ENCODE data around the gene ANKRD44.

ANKRD44 gene

DNA sequence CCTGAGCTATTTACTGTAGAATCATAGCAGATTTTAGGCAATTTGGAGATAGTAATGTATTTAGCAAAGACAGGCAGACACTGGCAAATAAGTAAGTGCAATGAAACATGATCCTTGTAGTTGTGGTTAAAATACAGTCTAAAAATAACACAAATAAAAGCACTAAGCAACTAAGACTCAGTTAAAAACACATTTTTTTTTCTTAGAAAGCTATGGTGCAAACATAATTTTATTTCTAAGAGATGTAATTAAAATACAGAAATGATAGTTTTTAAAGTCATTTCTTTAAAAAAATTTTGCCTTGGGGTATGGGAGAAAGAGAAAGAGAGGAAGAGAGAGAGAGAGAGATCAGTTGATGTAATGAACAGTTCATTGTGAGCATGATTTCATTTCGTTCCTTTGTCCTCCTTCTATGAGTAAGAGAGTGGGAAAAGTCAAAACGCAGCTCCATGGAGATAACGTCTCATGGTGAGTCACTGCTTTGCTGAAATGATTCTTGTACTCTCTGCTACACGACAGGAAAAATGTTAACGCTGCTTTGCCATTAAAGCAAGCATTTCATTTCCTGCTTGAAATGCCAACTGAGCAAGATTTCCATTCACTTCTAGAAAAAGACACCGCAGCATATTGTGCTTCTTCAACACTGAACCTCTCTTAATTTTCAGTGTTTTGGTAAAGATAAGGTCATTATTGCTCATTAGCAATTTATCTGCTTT is 322.8 kb downstream of the ANKRD44 start:
- ATAC-seq (peak; percentile 97), DNase-seq (peak; percentile 25)

- no peak for DNase-seq
Observed at GRCh38 chr2:196987298-196987648, 323.3 kb downstream of the ANKRD44 start.

DNA sequence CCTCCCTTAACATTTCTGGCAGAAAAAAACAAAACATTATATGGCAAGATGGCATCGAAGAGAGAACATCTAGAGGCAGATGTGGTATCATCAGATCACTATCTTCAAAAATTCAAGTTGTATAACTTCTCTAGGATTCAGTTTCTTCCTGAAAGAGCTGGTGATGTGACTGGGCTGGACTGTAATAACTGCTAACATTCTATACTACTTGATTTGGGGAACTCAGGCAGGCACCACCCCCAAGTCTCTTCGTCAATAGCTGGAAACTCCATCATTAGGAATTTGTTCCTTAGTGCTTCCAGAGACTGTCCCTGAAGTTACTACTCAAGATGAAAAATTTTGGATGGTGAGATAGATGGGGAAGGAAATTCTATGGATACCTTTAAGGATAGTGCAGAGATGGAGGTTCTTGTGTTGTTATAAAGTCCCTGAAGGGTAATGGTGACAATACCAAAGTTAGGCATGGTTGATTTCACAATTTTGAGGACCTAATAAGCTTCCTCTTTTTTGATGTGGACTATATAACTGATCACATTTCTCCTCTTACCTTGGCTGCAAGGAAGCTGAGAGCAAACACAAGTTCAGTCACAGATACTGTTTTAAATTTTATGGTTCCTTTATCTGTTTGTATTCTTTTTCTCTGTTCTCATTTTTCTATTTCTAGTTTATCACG is 324.9 kb downstream of the ANKRD44 start:
- no peak for DNase-seq
- no peak for ATAC-seq

More at GRCh38 chr2:196987298-196987648, 323.3 kb downstream of the ANKRD44 start:
- ATAC-seq, result no peak

GRCh38 chr2:196984903-196985302 is 325.7 kb downstream of the ANKRD44 start:
- no peak for DNase-seq
- ATAC-seq, result no peak

DNA sequence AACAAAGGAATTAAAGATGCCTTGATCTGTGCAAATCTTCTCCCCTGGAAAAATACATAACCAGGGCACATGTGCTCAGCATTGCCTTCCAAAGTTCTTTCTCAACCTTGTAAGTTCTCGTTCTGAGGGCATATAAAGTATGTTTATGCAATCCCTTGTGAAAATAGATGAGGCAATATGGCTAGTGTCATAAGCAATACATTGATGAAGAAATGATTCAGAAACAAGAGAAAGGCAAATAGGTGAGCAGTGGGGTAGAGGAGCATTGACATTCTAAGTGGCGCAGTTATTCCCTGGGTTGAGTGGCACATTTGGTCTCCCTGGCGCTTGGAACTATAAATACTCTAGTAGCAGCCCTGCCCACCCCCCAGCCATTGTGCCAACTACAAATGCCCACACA is 326.6 kb downstream of the ANKRD44 start:
- ATAC-seq (no peak), DNase-seq (no peak)

DNA sequence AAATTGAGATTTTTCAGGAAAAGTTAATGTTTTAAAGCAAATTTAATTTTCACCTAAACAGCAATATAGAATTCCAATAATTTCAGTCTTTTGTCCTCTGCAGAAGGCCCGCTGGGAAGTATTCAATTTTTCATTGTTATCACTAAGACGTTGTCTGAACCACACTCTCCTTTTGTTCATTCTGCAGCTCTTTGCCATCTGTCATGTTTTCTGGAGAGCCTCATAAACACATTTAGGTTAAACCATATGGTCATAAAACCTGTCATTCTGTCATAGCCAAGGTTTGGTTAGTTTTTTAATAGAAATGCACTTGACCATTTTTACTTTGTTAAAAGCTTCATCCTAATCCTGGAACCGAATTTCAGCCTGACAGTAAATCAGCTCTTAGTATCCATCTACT is 330.1 kb downstream of the ANKRD44 start:
- DNase-seq (no peak), ATAC-seq (no peak)

GRCh38 chr2:196980001-196980400 is 330.6 kb downstream of the ANKRD44 start:
- ATAC-seq (no peak), DNase-seq (no peak)

- no peak for ATAC-seq
- no peak for DNase-seq
Observed at GRCh38 chr2:196977507-196977906, 333.1 kb downstream of the ANKRD44 start.

DNA sequence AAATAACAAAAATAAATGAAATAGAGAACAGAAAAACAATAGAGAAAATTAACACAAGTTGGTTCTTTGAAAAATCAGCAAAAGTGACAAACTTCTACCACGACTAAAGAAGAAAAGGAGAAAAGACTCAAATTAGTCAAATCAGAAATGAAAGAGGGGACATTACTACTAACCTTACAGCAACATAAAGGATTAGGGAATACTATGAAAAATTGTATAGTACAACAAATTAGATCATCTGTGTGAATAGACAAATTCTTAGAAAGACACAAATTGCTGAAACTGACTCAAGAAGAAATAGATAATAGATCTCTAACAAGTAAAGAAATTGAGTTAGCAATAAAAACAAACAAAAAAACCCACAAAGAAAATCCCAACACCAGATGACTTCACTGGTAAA is 335.6 kb downstream of the ANKRD44 start:
- DNase-seq (no peak), ATAC-seq (no peak)

GRCh38 chr2:196971574-196972279 is 338.9 kb downstream of the ANKRD44 start:
- ATAC-seq, result peak; percentile 99
- no peak for DNase-seq

DNA sequence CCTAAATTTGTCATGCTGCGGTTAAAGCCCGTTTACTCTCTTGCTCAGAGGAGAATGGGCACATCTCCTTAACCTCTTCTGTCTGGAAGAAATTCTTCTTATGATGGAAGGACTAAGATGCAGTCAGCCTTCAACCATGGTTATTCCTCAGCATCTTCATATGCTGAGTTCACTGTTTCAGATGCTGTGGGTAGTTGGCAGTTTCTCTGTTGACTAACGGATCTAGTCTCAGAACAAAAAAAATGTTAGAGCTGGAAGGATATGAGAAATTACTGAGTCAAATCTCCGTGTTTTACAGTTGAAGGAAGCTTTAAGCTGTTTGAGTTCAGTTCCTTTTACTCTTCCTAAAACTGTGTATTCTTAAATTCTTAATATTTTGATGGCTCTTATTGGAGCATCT is 340.5 kb downstream of the ANKRD44 start:
- no peak for ATAC-seq
- DNase-seq, result no peak

DNA sequence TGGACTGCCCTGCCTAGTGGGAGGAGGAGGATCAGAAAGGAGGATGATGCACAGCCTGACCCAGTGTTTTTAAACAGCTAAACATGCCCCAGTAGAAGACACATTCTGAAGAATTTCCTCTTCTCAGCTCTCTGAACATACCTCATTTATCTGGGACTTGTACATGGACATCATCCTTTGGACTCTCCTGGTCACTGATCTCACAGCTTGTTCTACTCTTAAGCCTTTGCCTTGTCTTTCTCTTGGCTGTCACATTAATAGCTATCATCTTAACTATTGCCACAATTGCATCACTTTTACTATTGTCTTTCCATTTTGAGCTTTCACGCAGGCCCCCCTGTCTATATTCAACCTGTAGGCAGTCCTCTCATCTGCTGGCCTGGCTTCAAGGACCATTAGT is 342.1 kb downstream of the ANKRD44 start:
- ATAC-seq, result no peak

DNA sequence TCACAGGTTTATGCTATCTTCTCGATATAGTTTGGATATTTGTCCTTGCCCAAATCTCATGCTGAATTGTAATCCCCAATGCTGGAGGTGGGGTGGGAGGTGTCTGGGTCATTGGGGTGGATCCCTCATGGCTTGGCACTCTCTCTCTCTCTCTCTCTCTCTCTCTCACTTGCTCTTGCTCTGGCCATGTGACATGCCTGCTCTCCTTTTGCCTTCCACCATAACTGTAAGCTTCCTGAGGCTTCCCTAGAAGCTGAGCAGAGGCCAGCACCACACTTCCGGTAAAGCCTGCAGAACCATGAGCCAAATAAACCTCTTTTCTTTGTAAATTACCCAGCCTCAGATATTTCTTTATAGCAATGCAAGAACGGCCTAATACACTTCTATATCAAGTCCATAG is 342.8 kb downstream of the ANKRD44 start:
- no peak for DNase-seq
- no peak for ATAC-seq

More for the DNA sequence above, 342.1 kb downstream of the ANKRD44 start:
- no peak for DNase-seq

GRCh38 chr2:196967116-196967515 is 343.5 kb downstream of the ANKRD44 start:
- ATAC-seq (no peak), DNase-seq (no peak)

GRCh38 chr2:196966061-196966460 is 344.5 kb downstream of the ANKRD44 start:
- DNase-seq (no peak), ATAC-seq (no peak)

DNA sequence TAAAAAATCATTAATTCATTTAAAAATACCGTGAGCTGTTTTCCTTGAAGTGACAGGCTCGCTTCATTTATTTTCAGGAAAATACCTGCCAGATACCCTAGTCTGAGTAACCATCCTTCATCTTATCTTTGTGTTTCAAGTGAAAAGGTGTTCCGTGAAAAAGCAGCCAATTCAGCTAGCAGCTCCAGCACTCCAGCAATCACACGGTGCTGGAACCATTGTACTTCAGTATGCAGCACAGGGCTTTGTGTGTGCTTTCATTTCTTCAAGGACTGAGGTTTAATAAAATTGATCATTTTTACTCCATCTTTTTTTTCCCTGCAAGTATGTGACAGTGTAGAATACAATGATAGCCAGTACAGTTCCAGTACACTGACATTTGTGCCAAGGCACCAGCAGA is 344.9 kb downstream of the ANKRD44 start:
- DNase-seq, result no peak
- no peak for ATAC-seq

GRCh38 chr2:196963961-196964360 is 346.6 kb downstream of the ANKRD44 start:
- ATAC-seq (no peak), DNase-seq (no peak)

- DNase-seq (no peak), ATAC-seq (peak; percentile 74)
Observed at GRCh38 chr2:196963043-196963442, 347.5 kb downstream of the ANKRD44 start.

GRCh38 chr2:196962325-196962724 is 348.3 kb downstream of the ANKRD44 start:
- DNase-seq (no peak), ATAC-seq (peak; percentile 48)

DNA sequence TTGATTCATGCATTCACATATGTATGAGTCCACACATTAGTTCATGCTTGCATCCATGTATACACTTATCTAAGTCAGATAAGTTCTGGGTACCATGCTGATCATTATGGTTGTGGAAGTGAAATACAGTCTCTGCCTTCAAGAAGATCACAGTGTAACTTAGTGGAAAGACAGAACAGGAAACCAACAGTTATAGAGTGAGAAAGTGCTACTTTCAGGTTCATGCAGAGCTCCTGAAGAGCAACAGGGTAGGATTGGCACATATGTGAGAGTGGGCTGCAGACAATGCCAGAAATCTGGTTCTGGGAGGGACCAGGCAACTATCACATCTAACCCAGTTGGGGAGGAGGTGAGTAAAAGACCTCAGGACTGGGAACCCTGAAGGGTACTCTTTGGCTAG is 348.7 kb downstream of the ANKRD44 start:
- no peak for DNase-seq
- peak; percentile 78 for ATAC-seq

- DNase-seq, result no peak
- ATAC-seq, result no peak
Observed at GRCh38 chr2:196959734-196960338, 350.7 kb downstream of the ANKRD44 start.

DNA sequence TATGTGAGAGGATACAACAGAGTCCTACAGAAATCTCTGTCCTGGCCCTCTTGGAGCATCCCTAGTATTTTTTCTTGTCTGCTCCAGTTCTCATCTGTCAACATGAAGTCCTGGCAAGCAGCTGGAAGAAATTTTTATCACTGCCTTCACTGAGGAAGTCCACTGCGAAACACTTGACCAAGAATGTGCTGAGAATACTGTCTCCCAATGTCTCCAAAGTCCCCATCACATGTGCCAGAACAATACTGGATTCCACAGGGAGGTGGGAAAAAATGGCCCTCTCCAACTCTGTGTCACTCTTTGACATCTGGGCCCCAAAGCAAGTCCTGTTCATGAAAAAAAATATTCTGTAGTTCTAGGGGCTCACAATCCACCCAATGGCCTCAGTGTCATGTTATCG is 351.3 kb downstream of the ANKRD44 start:
- DNase-seq, result no peak
- ATAC-seq, result no peak
